Lower lobe of right lung (tissue), 2 donors: ENCODE measurements around the gene DCST1. TPM values are rescaled to one million over a fixed set of nuclear protein-coding genes. Genes with fewer than 3 reads are reported as not detected.

ENCODE experiments used
- ATAC-seq, 2 donors: fragments of 200-7000 bp; cut with Tn5 transposase; one replicate each; pipeline ENCODE4 v1.9.1; 2020 to 2022; ENCODE audit warnings: mild to moderate bottlenecking in 2 of 2, moderate library complexity in 2 of 2
- DNase-seq: peaks from one replicate; pipeline ENCODE4 v3.0.0-alpha.2; 2020
- H3K27ac ChIP-seq: fragments of 200-600 bp; one replicate; pipeline ENCODE4 v1.8.0; 2022
- H3K27me3 ChIP-seq: fragments of 200-600 bp; one replicate; pipeline ENCODE4 v1.8.0; 2022; ENCODE audit warnings: low read depth
- H3K36me3 ChIP-seq: fragments of 200-600 bp; one replicate; pipeline ENCODE4 v1.8.0; 2022; ENCODE audit warnings: mild to moderate bottlenecking
- H3K4me1 ChIP-seq: fragments of 200-600 bp; one replicate; pipeline ENCODE4 v1.8.0; 2022
- H3K4me3 ChIP-seq: fragments of 200-600 bp; one replicate; pipeline ENCODE4 v1.8.0; 2022; ENCODE audit warnings: mild to moderate bottlenecking
- H3K9me3 ChIP-seq: fragments of 200-600 bp; one replicate; pipeline ENCODE4 v1.8.0; 2022
- CTCF ChIP-seq: fragments of 200-600 bp; IDR thresholded peaks from one replicate; pipeline ENCODE4 v1.8.0; 2022; ENCODE audit warnings: antibody characterized with exemption, mild to moderate bottlenecking
- intact Hi-C: fragments of 100-400 bp; cut with DNase I; formaldehyde crosslinking; loops from one replicate; pipeline ENCODE4 v1.11.0; 2022
- total RNA-seq: library from RNA; stranded (reverse); fragmentation: NEBNext Ultra II Directional; extraction: Animal tissue kit (Norgen Biotek cat#: 25700); gene quantifications from one replicate; pipeline ENCODE4 v1.2.1, GENCODE V29; 2021
- donor health status: DM: no; HTN: yes; CAD: no; lungs with severe emphysema.

The DCST1 gene
- total RNA-seq, 1 donor from 2014 or later, result not detected

- no peaks in the 10 kb centered on the region for H3K9me3 ChIP-seq
- no peaks in the 10 kb centered on the region for H3K27me3 ChIP-seq
- H3K36me3 ChIP-seq, result no peaks in the 10 kb centered on the region
- no peak for TF ChIP-seq CTCF
- no peak overlapping the region for H3K27ac ChIP-seq
- H3K4me3 ChIP-seq, result no peak overlapping the region
- no peak for DNase-seq
- no peak for ATAC-seq
- H3K4me1 ChIP-seq, result peaks cover under 1% of the 10 kb centered on the region
- intact Hi-C loops, result no loop called here
Observed at GRCh38 chr1:155032886-155033285, 738 bp upstream of the DCST1 start.

- H3K36me3 ChIP-seq, result no peaks in the 10 kb centered on the region
- ATAC-seq (no peak), DNase-seq (no peak)
- H3K27me3 ChIP-seq, result no peaks in the 10 kb centered on the region
- H3K27ac ChIP-seq, result no peak overlapping the region
- TF ChIP-seq CTCF, result no peak
- H3K4me3 ChIP-seq, result no peak overlapping the region
- H3K4me1 ChIP-seq, result peaks cover 15% of the 10 kb centered on the region
- intact Hi-C loops, result no loop called here
- H3K9me3 ChIP-seq, result no peaks in the 10 kb centered on the region
Observed at GRCh38 chr1:155034318-155035208, 939 bp downstream of the DCST1 start.

- TF ChIP-seq CTCF, result no peak
- Histone ChIP-seq H3K27me3 (no peaks in the 10 kb centered on the region), H3K27ac (no peak overlapping the region), H3K4me1 (peaks cover 15% of the 10 kb centered on the region), H3K9me3 (no peaks in the 10 kb centered on the region), H3K36me3 (no peaks in the 10 kb centered on the region), H3K4me3 (no peak overlapping the region)
- ATAC-seq (no peak), DNase-seq (no peak)
- intact Hi-C loops, result no loop called here
Observed at GRCh38 chr1:155035936-155036335, 2.3 kb downstream of the DCST1 start.

- no peaks in the 10 kb centered on the region for H3K27me3 ChIP-seq
- H3K36me3 ChIP-seq, result no peaks in the 10 kb centered on the region
- no peak for DNase-seq
- no peaks in the 10 kb centered on the region for H3K9me3 ChIP-seq
- no peak for TF ChIP-seq CTCF
- ATAC-seq, result no peak
- H3K27ac ChIP-seq, result no peak overlapping the region
- H3K4me1 ChIP-seq, result peaks cover 15% of the 10 kb centered on the region
- intact Hi-C loops, result no loop called here
- H3K4me3 ChIP-seq, result no peak overlapping the region
Observed at GRCh38 chr1:155037043-155037442, 3.4 kb downstream of the DCST1 start.

GRCh38 chr1:155037851-155038441 is 4.3 kb downstream of the DCST1 start:
- Histone ChIP-seq H3K9me3 (no peaks in the 10 kb centered on the region), H3K36me3 (no peaks in the 10 kb centered on the region), H3K4me3 (no peak overlapping the region), H3K4me1 (peaks cover 15% of the 10 kb centered on the region), H3K27ac (no peak overlapping the region), H3K27me3 (no peaks in the 10 kb centered on the region)
- intact Hi-C loops, result no loop called here
- TF ChIP-seq CTCF, result no peak
- ATAC-seq (no peak), DNase-seq (no peak)
